ENCODE results near the gene CRIM1. TPM values are rescaled to one million over a fixed set of nuclear protein-coding genes. Genes with fewer than 3 reads are reported as not detected.
A peak's percentile ranks its signal among the peaks of the same experiment; 100 is the strongest.

Gene CRIM1
- total RNA-seq, 4 donors from 2014 or later = 140 to 429 (median 201) TPM

DNA sequence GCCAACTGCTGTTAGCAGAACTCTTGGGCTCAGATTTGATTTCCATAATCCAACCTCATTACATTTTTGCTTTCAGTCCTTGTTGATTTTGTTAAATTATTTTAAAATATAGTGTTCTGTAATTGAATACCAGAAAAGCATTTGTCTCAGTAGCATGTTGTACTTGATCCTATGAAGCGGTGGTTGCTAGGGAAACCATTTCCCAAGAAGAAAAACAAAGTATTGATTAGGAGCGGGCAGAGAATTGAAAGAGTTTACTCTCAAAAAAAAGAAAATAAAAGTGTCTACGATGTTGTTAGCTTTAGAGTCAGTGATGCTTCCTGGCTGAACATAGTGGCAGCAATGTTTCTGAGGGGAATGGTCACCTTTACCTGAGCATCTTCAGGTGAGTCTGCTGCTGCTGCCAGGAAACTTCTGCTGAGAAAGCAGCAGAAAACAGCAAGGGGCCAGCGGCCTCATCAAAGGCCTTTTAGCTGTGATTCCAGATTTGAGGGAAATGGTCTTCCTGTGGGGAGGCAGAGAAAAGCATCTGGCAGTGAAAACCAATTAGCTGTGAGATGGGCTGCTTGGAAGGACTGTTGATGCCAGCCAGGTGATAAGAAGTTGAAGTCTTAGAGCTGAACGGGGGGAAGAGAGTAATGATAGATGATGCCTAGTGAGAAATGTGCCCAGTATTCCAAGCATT is 37.1 kb downstream of the CRIM1 start:
- TF ChIP-seq EP300 (IDR thresholded peaks at IDR 0.05) (no peak), POLR2AphosphoS5 (IDR thresholded peaks at IDR 0.05) (no peak), POLR2A (IDR thresholded peaks at IDR 0.05; ENCODE audit: low read depth) (no peak)
- TF ChIP-seq, protein P1, sequence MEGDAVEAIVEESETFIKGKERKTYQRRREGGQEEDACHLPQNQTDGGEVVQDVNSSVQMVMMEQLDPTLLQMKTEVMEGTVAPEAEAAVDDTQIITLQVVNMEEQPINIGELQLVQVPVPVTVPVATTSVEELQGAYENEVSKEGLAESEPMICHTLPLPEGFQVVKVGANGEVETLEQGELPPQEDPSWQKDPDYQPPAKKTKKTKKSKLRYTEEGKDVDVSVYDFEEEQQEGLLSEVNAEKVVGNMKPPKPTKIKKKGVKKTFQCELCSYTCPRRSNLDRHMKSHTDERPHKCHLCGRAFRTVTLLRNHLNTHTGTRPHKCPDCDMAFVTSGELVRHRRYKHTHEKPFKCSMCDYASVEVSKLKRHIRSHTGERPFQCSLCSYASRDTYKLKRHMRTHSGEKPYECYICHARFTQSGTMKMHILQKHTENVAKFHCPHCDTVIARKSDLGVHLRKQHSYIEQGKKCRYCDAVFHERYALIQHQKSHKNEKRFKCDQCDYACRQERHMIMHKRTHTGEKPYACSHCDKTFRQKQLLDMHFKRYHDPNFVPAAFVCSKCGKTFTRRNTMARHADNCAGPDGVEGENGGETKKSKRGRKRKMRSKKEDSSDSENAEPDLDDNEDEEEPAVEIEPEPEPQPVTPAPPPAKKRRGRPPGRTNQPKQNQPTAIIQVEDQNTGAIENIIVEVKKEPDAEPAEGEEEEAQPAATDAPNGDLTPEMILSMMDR (IDR thresholded peaks at IDR 0.05) = no peak
- H3K27ac ChIP-seq (replicated peaks in 1 of 4) = no peak overlapping the region

GRCh38 chr2:36393738-36394256 is 38.2 kb downstream of the CRIM1 start:
- H3K27ac ChIP-seq (replicated peaks in 1 of 4) = no peak overlapping the region
- WGBS = 81% methylated on average over 4 of the region's 4 CpGs

More for the DNA sequence above, 37.1 kb downstream of the CRIM1 start:
- Histone ChIP-seq H3K9me3 (no peaks in the 10 kb centered on the region), H3K36me3 (peaks cover 0 to 7% (median 4%) of the 10 kb centered on the region in 4 donors), H3K27me3 (no peaks in the 10 kb centered on the region), H3K4me1 (peaks cover 33 to 63% (median 53%) of the 10 kb centered on the region in 4 donors), H3K4me3 (no peak overlapping the region)
- no peak for DNase-seq (ENCODE audit: extremely low spot score)
- WGBS = 81% methylated on average over 5 of the region's 5 CpGs
- intact Hi-C loops (cut with DNase I) = no loop called here

GRCh38 chr2:36394804-36395203 is 39.2 kb downstream of the CRIM1 start:
- TF ChIP-seq POLR2A (IDR thresholded peaks at IDR 0.05; ENCODE audit: low read depth) (no peak), POLR2AphosphoS5 (IDR thresholded peaks at IDR 0.05) (no peak), EP300 (IDR thresholded peaks at IDR 0.05) (no peak)
- TF ChIP-seq, protein P1 (IDR thresholded peaks at IDR 0.05) = no peak
- Histone ChIP-seq H3K9me3 (no peaks in the 10 kb centered on the region), H3K4me3 (no peak overlapping the region), H3K4me1 (peaks cover 20 to 42% (median 36%) of the 10 kb centered on the region in 4 donors), H3K27me3 (no peaks in the 10 kb centered on the region), H3K36me3 (peaks cover 0 to 7% (median 6%) of the 10 kb centered on the region in 4 donors), H3K27ac (replicated peaks in 1 of 4) (peak overlapping the region in 1 of 4 donors; percentile 24)
- 67% methylated on average over 6 of the region's 6 CpGs for WGBS
- intact Hi-C loops (cut with DNase I) = no loop called here
- no peak for DNase-seq (ENCODE audit: extremely low spot score)

More at GRCh38 chr2:36393738-36394256, 38.2 kb downstream of the CRIM1 start:
- Histone ChIP-seq H3K9me3 (no peaks in the 10 kb centered on the region), H3K4me3 (no peak overlapping the region), H3K4me1 (peaks cover 30 to 52% (median 46%) of the 10 kb centered on the region in 4 donors), H3K36me3 (peaks cover 0 to 7% (median 6%) of the 10 kb centered on the region in 4 donors), H3K27me3 (no peaks in the 10 kb centered on the region)
- TF ChIP-seq EP300 (IDR thresholded peaks at IDR 0.05) (no peak), POLR2AphosphoS5 (IDR thresholded peaks at IDR 0.05) (no peak), POLR2A (IDR thresholded peaks at IDR 0.05; ENCODE audit: low read depth) (no peak)
- TF ChIP-seq, protein P1 (IDR thresholded peaks at IDR 0.05) = no peak
- intact Hi-C loops (cut with DNase I) = no loop called here
- DNase-seq (ENCODE audit: extremely low spot score) = no peak

GRCh38 chr2:36395866-36396265 is 40.3 kb downstream of the CRIM1 start:
- H3K36me3 ChIP-seq = peaks cover 0 to 7% (median 6%) of the 10 kb centered on the region in 4 donors
- WGBS = 92% methylated on average over 4 of the region's 4 CpGs
- H3K27ac ChIP-seq (replicated peaks in 1 of 4) = no peak overlapping the region
- H3K4me3 ChIP-seq = no peak overlapping the region
- H3K27me3 ChIP-seq = no peaks in the 10 kb centered on the region
- DNase-seq (ENCODE audit: extremely low spot score) = no peak
- intact Hi-C loops (cut with DNase I) = no loop called here
- no peaks in the 10 kb centered on the region for H3K9me3 ChIP-seq
- H3K4me1 ChIP-seq = peaks cover 18 to 42% (median 34%) of the 10 kb centered on the region in 4 donors
- TF ChIP-seq EP300 (IDR thresholded peaks at IDR 0.05) = no peak
- TF ChIP-seq POLR2A (IDR thresholded peaks at IDR 0.05; ENCODE audit: low read depth) = no peak
- TF ChIP-seq POLR2AphosphoS5 (IDR thresholded peaks at IDR 0.05) = no peak
- TF ChIP-seq, protein P1 (IDR thresholded peaks at IDR 0.05) = no peak
